ENCODE data around the gene CARNS1. TPM values are rescaled to one million over a fixed set of nuclear protein-coding genes. Genes with fewer than 3 reads are reported as not detected.
A peak's percentile ranks its signal among the peaks of the same experiment; 100 is the strongest.

Gene CARNS1
- polyA plus RNA-seq, 1 donor = 4.7 TPM

GRCh38 chr11:67389477-67389876 lies 26.0 kb upstream of the CARNS1 start:
- Histone ChIP-seq H3K4me1 (ENCODE audit: control insufficient read depth, insufficient read depth, low read length) (peaks cover 15% of the 10 kb centered on the region), H3K27me3 (ENCODE audit: control insufficient read depth, insufficient read depth, low read length) (no peaks in the 10 kb centered on the region), H3K27ac (ENCODE audit: low read length) (no peak overlapping the region), H3K4me3 (ENCODE audit: low read length) (no peak overlapping the region), H3K9me3 (ENCODE audit: control insufficient read depth, low read depth, low read length) (peaks cover 2% of the 10 kb centered on the region), H3K36me3 (ENCODE audit: control insufficient read depth, insufficient read depth, low read length) (peaks cover 9% of the 10 kb centered on the region)
- WGBS (ENCODE audit: insufficient coverage, low lambda C conversion rate) = no CpG with 5 or more reads among the region's 6 CpGs
- peak in 1 of 2 donors; percentile 43 for DNase-seq

- Histone ChIP-seq H3K4me3 (ENCODE audit: low read length) (peak overlapping the region; percentile 89), H3K27me3 (ENCODE audit: control insufficient read depth, insufficient read depth, low read length) (no peaks in the 10 kb centered on the region), H3K27ac (ENCODE audit: low read length) (peak overlapping the region; percentile 90), H3K36me3 (ENCODE audit: control insufficient read depth, insufficient read depth, low read length) (peaks cover 17% of the 10 kb centered on the region), H3K4me1 (ENCODE audit: control insufficient read depth, insufficient read depth, low read length) (peaks cover 15% of the 10 kb centered on the region), H3K9me3 (ENCODE audit: control insufficient read depth, low read depth, low read length) (peaks cover 2% of the 10 kb centered on the region)
- no CpG with 5 or more reads among the region's 15 CpGs for whole genome bisulfite sequencing (ENCODE audit: insufficient coverage, low lambda C conversion rate)
- DNase-seq = no peak
Observed at GRCh38 chr11:67390947-67391303, 24.6 kb upstream of the CARNS1 start.

GRCh38 chr11:67391304-67392182 lies 23.9 kb upstream of the CARNS1 start, which contains the start of gene RAD9A:
Gene RAD9A, plus strand, starts transcription at chr11:67391986. Its CDS starts 59 bp downstream, at chr11:67392045.
- Histone ChIP-seq H3K4me1 (ENCODE audit: control insufficient read depth, insufficient read depth, low read length) (peaks cover 15% of the 10 kb centered on the region), H3K9me3 (ENCODE audit: control insufficient read depth, low read depth, low read length) (peaks cover 2% of the 10 kb centered on the region), H3K27ac (ENCODE audit: low read length) (peak within 1 kb of the TSS; percentile 90), H3K4me3 (ENCODE audit: low read length) (peak within 1 kb of the TSS; percentile 89), H3K36me3 (ENCODE audit: control insufficient read depth, insufficient read depth, low read length) (peaks cover 23% of the 10 kb centered on the region), H3K27me3 (ENCODE audit: control insufficient read depth, insufficient read depth, low read length) (no peaks in the 10 kb centered on the region)
- WGBS (ENCODE audit: insufficient coverage, low lambda C conversion rate) = no CpG with 5 or more reads among the region's 75 CpGs
- DNase-seq = peak; percentile 97

- peaks cover 29% of the 10 kb centered on the region for H3K36me3 ChIP-seq (ENCODE audit: control insufficient read depth, insufficient read depth, low read length)
- H3K4me3 ChIP-seq (ENCODE audit: low read length) = peak overlapping the region; percentile 89
- WGBS (ENCODE audit: insufficient coverage, low lambda C conversion rate) = no CpG with 5 or more reads among the region's 31 CpGs
- H3K27ac ChIP-seq (ENCODE audit: low read length) = peak overlapping the region; percentile 49
- peaks cover 2% of the 10 kb centered on the region for H3K9me3 ChIP-seq (ENCODE audit: control insufficient read depth, low read depth, low read length)
- no peaks in the 10 kb centered on the region for H3K27me3 ChIP-seq (ENCODE audit: control insufficient read depth, insufficient read depth, low read length)
- H3K4me1 ChIP-seq (ENCODE audit: control insufficient read depth, insufficient read depth, low read length) = peaks cover 15% of the 10 kb centered on the region
- no peak for DNase-seq
Observed at GRCh38 chr11:67392183-67392715, 23.2 kb upstream of the CARNS1 start.

GRCh38 chr11:67393437-67393836 lies 22.0 kb upstream of the CARNS1 start:
- peaks cover 2% of the 10 kb centered on the region for H3K9me3 ChIP-seq (ENCODE audit: control insufficient read depth, low read depth, low read length)
- WGBS (ENCODE audit: insufficient coverage, low lambda C conversion rate) = no CpG with 5 or more reads among the region's 18 CpGs
- H3K27me3 ChIP-seq (ENCODE audit: control insufficient read depth, insufficient read depth, low read length) = no peaks in the 10 kb centered on the region
- no peak overlapping the region for H3K27ac ChIP-seq (ENCODE audit: low read length)
- peaks cover 15% of the 10 kb centered on the region for H3K4me1 ChIP-seq (ENCODE audit: control insufficient read depth, insufficient read depth, low read length)
- no peak for DNase-seq
- H3K4me3 ChIP-seq (ENCODE audit: low read length) = no peak overlapping the region
- H3K36me3 ChIP-seq (ENCODE audit: control insufficient read depth, insufficient read depth, low read length) = peaks cover 41% of the 10 kb centered on the region

- no CpG with 5 or more reads among the region's 5 CpGs for WGBS (ENCODE audit: insufficient coverage, low lambda C conversion rate)
- peaks cover 15% of the 10 kb centered on the region for H3K4me1 ChIP-seq (ENCODE audit: control insufficient read depth, insufficient read depth, low read length)
Observed at GRCh38 chr11:67393990-67394389, 21.5 kb upstream of the CARNS1 start.

GRCh38 chr11:67395555-67396258 lies 19.8 kb upstream of the CARNS1 start:
- DNase-seq = no peak
- H3K27me3 ChIP-seq (ENCODE audit: control insufficient read depth, insufficient read depth, low read length) = no peaks in the 10 kb centered on the region
- no peak overlapping the region for H3K4me3 ChIP-seq (ENCODE audit: low read length)
- peaks cover 2% of the 10 kb centered on the region for H3K9me3 ChIP-seq (ENCODE audit: control insufficient read depth, low read depth, low read length)
- no peak overlapping the region for H3K27ac ChIP-seq (ENCODE audit: low read length)
- WGBS (ENCODE audit: insufficient coverage, low lambda C conversion rate) = no CpG with 5 or more reads among the region's 19 CpGs
- peaks cover 17% of the 10 kb centered on the region for H3K4me1 ChIP-seq (ENCODE audit: control insufficient read depth, insufficient read depth, low read length)
- peaks cover 55% of the 10 kb centered on the region for H3K36me3 ChIP-seq (ENCODE audit: control insufficient read depth, insufficient read depth, low read length)

More at GRCh38 chr11:67393990-67394389, 21.5 kb upstream of the CARNS1 start:
- no peaks in the 10 kb centered on the region for H3K27me3 ChIP-seq (ENCODE audit: control insufficient read depth, insufficient read depth, low read length)
- no peak overlapping the region for H3K27ac ChIP-seq (ENCODE audit: low read length)
- H3K4me3 ChIP-seq (ENCODE audit: low read length) = no peak overlapping the region
- no peak for DNase-seq
- H3K36me3 ChIP-seq (ENCODE audit: control insufficient read depth, insufficient read depth, low read length) = peaks cover 47% of the 10 kb centered on the region
- H3K9me3 ChIP-seq (ENCODE audit: control insufficient read depth, low read depth, low read length) = peaks cover 2% of the 10 kb centered on the region

GRCh38 chr11:67396259-67396581 lies 19.3 kb upstream of the CARNS1 start:
- no peak overlapping the region for H3K4me3 ChIP-seq (ENCODE audit: low read length)
- H3K4me1 ChIP-seq (ENCODE audit: control insufficient read depth, insufficient read depth, low read length) = peaks cover 17% of the 10 kb centered on the region
- H3K27ac ChIP-seq (ENCODE audit: low read length) = no peak overlapping the region
- no peak for DNase-seq
- WGBS (ENCODE audit: insufficient coverage, low lambda C conversion rate) = no CpG with 5 or more reads among the region's 7 CpGs
- H3K9me3 ChIP-seq (ENCODE audit: control insufficient read depth, low read depth, low read length) = peaks cover 2% of the 10 kb centered on the region
- H3K27me3 ChIP-seq (ENCODE audit: control insufficient read depth, insufficient read depth, low read length) = no peaks in the 10 kb centered on the region
- peaks cover 55% of the 10 kb centered on the region for H3K36me3 ChIP-seq (ENCODE audit: control insufficient read depth, insufficient read depth, low read length)

- no CpG with 5 or more reads among the region's 13 CpGs for WGBS (ENCODE audit: insufficient coverage, low lambda C conversion rate)
- H3K27ac ChIP-seq (ENCODE audit: low read length) = no peak overlapping the region
- H3K36me3 ChIP-seq (ENCODE audit: control insufficient read depth, insufficient read depth, low read length) = peaks cover 55% of the 10 kb centered on the region
- no peak overlapping the region for H3K4me3 ChIP-seq (ENCODE audit: low read length)
- DNase-seq = no peak
- peaks cover 17% of the 10 kb centered on the region for H3K4me1 ChIP-seq (ENCODE audit: control insufficient read depth, insufficient read depth, low read length)
- no peaks in the 10 kb centered on the region for H3K27me3 ChIP-seq (ENCODE audit: control insufficient read depth, insufficient read depth, low read length)
- peaks cover 2% of the 10 kb centered on the region for H3K9me3 ChIP-seq (ENCODE audit: control insufficient read depth, low read depth, low read length)
Observed at GRCh38 chr11:67396587-67397389, 18.7 kb upstream of the CARNS1 start.

GRCh38 chr11:67397536-67397935 lies 17.9 kb upstream of the CARNS1 start:
- H3K9me3 ChIP-seq (ENCODE audit: control insufficient read depth, low read depth, low read length) = no peaks in the 10 kb centered on the region
- no peak overlapping the region for H3K27ac ChIP-seq (ENCODE audit: low read length)
- DNase-seq = no peak
- no peak overlapping the region for H3K4me3 ChIP-seq (ENCODE audit: low read length)
- H3K27me3 ChIP-seq (ENCODE audit: control insufficient read depth, insufficient read depth, low read length) = no peaks in the 10 kb centered on the region
- WGBS (ENCODE audit: insufficient coverage, low lambda C conversion rate) = no CpG with 5 or more reads among the region's 6 CpGs
- H3K4me1 ChIP-seq (ENCODE audit: control insufficient read depth, insufficient read depth, low read length) = peaks cover 19% of the 10 kb centered on the region
- peaks cover 55% of the 10 kb centered on the region for H3K36me3 ChIP-seq (ENCODE audit: control insufficient read depth, insufficient read depth, low read length)

Data from large intestine (tissue), 3 donors.